ENCODE measurements around the gene SLC35E2B.

Gene SLC35E2B

DNA sequence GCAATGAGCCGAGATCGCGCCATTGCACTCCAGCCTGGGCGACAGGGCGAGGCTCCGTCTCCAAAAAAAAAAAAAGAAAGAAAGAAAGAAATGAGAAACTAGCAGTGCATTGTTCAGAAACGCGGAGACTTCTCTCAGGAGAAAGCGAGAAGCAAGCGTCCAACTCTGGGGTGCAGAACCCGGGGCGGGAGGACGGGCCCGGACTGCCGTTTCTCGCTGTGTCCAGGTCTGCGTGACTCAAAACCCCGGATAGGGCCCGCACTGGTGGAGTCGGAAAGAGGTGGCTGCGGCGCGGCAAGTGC lies 77.7 kb downstream of the SLC35E2B start:
- no peak for DNase-seq (ENCODE audit: low read depth in 3 of 3, low spot score in 1 of 3)

DNA sequence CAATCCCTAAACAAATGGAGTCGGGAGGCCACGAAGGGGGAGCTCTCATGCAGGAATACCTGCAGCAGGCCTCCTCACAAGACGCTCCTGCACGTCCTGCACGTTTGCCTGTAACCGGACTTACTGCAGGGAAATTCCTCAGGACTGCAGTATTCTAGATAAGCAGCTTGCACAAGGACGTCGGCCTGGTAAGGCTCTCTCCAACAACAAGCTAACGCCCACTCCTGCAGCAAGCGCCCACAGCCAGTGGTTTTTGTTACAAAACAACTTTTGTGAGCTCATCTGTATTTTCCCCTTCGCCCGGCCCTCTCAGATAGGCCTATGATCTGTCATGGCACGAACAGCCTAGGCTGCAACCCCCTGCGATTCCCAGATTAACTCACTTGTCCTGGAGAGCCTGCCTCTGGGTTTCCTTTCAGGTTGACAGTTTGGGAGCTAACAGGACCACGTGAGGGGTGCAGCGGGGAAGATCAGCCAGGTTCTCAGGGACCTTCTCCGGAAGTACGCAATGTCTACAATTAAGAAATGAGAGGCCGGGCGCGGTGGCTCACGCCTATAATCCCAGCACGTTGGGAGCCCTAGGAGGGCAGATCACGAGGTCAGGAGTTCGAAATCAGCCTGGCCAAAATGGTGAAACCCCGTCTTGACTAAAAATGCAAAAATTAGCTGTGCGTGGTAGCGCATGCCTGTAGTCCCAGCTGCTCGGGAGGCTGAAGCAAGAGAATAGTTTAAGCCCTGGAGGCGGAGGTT lies 78.2 kb downstream of the SLC35E2B start:
- DNase-seq (ENCODE audit: low read depth in 3 of 3, low spot score in 1 of 3) = peak in 1 of 3 donors; percentile 21

DNA sequence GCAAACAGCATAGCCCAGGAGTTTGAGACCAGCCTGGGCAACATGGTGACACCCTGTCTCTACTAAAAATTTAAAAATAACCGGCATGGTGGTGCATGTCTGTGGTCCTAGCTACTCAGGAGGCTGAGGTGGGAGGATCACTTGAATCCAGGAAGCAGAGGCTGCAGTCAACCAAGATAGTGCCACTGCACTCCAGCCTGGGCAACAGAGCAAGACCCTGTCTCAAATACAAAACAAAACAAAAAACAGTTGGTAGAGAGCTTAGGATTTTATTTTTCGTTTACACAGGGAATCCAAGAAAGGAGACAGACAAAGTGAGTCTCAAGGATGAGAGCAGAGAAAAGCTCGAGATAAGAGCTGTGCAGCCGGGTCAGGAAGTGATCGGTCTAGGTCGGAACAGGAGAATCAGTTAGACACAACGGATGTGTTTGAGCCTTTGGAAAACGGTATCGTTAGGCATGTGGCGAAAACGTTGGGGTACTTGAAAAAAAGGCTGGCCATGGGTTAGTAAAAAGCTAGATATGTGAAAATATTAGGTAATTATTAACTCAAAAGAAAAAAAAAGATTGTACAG lies 79.0 kb downstream of the SLC35E2B start:
- DNase-seq (ENCODE audit: low read depth in 3 of 3, low spot score in 1 of 3) = no peak

DNA sequence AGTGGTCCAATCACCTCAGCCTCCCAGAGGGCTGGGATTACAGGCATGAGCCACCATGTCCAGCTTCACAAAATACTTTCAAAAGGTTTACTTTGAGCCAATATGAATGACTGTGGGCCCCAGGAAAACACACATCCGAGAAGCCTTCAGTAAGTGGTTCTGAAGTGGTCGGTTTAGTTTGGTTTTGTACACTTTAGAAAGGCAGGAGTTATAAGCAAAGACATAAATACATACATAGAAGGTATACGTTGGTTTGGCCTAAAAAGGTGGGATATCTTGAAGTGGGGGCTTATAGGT lies 80.5 kb downstream of the SLC35E2B start:
- DNase-seq (ENCODE audit: low read depth in 3 of 3, low spot score in 1 of 3) = no peak

DNA sequence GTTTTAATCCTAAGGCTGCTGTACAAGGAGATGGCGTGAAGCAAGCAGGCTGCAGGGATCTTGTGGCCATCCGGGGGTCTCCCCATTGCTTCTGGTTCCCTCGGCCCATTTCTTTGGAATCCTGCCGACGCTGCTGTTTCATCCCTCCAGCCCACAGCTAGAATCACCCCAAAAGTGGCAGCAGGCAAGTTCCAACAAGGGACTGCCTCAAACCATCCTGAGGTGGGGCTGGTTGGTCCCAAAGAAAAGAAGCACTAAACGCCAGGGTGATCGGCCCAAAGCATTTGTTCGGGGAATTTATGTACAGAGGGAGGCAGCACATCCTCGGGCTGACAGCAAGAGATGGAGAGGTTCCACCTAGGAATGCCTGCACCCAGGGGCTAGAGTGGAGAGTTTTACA lies 81.8 kb downstream of the SLC35E2B start:
- no peak for DNase-seq (ENCODE audit: low read depth in 3 of 3, low spot score in 1 of 3)

DNA sequence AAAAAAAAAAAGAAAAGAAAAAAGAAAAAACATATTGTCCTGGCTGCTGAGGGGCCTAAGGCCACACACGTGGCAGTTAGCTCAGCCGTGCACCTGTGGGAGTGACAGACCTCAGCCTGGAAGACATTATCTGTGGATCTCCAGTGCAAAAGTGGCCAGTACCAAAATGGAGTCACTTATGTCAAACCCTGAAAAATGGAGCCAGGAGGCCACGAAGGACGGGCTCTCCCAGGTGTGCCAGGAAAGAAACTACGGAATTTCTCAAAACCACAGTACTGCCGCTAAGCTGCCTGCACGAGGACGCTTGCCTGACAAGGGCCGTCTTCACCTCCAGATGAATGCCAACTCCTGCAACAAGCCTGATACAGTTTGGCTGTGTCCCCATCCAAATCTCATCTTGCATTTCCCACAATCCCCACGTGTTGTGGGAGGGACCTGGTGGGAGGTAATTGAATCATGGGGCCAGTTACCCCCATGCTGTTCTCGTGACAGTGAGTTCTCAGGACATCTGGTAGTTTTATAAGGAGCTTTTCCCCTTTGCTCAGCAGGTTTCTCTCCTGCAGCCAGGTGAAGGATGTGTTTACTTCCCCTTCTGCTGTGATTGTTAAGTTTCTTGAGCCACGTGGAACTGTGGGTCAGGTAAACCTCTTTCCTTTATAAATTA lies 82.6 kb downstream of the SLC35E2B start:
- DNase-seq (ENCODE audit: low read depth in 3 of 3, low spot score in 1 of 3) = no peak
